Kidney capillary endothelial cell (primary cell): ENCODE measurements around the gene LPCAT1.
"Not testable (repeated sequence)": the region's sequence is repeated elsewhere in the genome, so short reads cannot be mapped to it uniquely, and the experiment has no call there.

Experiments used
- DNase-seq: peaks from one replicate; pipeline ENCODE4 v3.0.0-alpha.2; 2018; ENCODE audit warnings: low spot score

LPCAT1 gene

DNA sequence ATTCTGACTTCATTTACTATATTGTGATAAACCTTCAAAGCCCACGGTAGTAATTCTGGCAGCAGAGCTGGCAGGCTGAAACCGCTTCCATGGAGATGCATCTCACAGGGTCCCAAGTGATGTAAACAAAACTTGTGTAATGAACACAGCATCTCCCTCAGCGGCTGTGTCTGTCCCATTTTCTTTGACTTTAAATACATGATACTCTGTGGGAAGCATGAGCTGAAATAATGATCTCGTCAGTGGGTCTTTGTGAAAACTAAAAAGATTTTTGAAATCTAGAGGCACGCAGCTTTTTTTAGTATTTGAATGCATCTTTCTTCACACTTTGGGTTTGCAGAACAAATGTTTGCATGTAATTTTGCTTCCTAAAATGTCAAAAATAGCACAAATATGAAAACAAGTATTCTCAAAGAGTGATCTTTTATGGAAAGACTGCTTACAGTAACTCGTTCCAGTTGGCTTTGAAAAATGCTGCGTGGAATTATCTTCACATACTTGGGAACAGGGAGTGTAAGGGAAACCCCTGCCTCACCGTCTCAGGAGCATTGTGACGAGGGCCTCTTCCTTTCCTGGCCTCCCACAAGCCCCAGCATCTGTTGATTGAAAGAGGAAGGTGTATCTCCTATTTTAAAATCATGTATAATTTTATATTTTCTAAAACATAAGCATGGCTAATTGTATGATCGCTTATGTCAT lies 18.1 kb upstream of the LPCAT1 start:
- DNase-seq: no peak

DNA sequence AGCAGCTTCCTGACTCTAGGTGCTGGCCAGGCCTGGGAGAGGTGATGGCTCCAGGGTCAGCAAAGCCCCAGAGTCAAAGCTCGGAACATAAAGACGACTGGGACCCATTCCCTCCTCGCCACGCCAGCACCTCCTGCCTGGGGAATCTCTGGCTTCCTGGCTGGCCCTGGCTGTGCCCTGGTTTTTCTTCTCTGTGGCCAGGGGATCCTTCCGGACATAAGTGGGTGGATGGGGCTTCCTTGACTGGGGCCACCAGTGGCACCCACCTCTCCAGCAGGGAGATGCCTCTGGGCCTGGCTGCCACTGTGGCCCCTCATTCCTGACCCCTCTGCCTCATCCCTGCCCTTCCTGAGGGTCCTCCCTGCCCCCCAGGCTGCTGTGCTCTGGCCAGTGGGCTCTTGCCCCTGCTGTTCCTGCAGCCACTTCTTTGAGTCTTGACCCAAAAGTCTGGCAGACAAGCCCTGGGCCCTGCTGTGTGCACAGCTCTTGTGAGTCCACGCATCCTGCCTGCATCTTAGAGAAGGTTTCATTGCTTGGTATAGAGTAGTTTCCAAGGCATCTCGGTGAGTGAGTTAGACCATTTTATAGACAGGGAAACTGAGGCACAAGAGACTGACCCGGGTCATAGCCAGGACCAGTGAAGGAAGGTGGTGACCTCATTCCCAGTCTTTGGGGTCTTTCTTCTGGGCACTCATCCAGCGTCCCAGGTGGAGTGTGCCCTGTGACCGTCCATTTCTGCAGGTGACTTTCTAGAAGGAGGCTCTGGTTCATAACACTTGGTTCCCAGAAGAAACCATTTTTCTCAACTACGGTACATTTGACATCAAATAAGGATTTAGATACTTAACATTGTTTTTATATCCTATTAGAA lies 17.3 kb upstream of the LPCAT1 start:
- no peak for DNase-seq

DNA sequence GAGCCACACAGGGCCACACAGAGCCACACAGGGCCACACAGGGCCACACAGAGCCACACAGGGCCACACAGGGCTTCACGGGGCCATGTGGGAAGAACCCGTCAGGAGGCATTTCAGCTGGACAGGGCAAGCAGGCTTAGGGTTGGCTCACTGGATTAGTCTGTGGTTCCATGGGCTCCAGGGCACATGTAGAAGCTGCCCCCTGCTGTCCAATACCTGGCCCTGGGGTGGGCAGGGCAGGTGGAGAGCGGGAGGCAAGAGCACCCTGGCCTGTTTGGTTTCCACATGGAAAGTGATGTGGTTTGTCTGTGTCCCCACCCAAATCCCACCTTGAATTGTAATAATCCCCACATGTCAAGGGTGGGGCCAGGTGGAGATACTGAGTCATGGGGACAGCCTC lies 16.4 kb upstream of the LPCAT1 start:
- no peak for DNase-seq

DNA sequence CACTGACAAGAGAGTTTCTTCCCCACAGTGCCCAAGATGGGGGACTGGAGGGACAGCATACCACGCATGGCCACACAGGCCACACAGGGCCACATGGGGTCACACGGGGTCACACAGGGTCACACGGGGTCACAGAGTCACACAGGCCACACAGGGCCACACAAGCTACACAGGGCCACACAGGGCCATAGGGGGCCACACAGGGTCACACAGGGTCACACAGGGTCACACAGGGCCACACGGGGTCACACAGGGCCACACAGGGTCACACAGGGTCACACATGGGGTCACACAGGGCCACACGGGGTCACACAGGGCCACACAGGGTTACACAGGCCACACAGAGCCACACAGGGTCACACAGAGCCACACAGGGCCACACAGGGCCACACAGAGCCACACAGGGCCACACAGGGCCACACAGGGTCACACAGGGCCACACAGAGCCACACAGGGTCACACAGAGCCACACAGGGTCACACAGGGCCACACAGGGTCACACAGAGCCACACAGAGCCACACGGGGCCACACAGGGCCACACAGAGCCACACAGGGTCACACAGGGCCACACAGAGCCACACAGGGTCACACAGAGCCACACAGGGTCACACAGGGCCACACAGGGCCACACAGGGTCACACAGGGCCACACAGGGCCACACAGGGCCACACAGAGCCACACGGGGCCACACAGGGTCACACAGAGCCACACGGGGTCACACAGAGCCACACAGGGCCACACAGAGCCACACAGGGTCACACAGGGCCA lies 15.8 kb upstream of the LPCAT1 start:
- DNase-seq: not testable (repeated sequence)

DNA sequence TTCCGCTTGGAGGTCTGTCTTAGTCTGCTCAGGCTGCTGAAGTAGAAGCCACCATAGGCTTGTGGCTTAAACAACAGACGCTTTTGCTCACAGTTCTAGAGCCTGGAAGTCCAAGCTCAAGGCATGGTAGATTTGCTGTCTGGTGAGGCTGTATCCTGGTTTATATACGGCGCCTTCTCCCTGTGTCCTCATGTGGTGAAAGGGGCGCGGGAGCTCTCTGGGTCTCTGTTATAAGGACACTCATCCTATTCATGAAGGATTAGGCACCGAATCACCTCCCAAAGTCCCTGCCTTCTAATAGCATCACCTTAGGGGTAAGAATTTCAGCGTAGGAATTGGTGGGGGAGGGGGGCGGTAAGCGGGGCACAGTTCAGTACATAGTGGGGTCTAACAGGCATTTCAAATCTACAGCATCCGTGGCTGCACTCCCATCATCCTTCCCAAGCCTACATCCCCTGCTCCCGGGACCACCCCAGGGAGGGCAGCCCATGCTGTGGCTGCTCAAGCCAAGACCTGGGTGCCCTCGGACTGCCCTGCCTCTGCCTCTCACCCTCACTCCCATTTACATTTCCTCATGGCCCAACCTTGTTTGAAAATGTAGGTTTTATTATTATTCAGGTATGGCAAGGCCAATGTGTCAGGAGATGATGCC lies 15.1 kb upstream of the LPCAT1 start:
- no peak for DNase-seq

DNA sequence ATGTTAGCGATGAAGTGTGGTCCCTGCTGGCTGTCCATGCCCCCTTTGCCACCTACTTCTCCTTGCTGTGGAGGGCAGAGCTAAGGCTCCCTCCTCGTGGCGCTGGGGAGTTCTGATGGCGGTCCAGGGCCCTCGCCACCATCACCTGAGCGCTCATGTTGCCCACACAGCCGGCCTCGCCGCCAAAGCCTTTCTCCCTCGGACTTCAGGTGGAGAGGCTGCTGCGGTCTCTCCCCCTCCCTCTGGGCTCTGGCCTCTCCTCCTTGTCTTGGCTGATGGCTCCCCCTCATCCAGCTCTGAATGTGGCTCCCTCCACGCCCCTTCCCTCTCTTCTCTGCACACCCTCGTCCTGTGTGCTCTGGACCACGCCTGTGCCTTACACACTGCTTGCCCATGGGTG lies 14.5 kb upstream of the LPCAT1 start:
- no peak for DNase-seq

DNA sequence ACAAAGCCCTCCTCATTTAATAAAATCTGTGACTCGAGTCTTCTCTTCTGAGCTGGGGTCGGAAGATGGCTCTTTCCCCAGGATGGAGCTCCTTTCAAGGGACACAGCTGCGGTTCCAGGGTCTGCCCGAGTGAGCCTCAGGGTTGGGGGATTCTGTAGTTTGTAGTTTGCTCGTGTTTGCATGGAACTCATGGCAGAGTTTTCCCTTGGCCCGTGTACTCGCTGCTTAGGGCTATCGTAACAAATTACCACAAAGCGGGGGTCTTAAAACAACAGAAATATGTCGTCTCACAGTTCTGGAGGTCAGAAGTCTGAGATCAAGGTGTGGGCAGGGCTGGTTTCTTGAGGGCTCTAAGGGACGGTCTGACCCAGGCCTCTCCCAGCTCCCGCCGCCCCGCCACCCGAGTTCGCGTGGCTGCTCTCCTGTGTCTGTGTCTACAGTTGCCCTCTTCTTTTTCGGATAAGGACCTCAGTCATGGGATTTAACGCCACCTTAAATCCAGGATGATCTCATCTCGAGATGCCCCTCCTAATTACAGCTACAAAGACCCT lies 13.9 kb upstream of the LPCAT1 start:
- DNase-seq: no peak

DNA sequence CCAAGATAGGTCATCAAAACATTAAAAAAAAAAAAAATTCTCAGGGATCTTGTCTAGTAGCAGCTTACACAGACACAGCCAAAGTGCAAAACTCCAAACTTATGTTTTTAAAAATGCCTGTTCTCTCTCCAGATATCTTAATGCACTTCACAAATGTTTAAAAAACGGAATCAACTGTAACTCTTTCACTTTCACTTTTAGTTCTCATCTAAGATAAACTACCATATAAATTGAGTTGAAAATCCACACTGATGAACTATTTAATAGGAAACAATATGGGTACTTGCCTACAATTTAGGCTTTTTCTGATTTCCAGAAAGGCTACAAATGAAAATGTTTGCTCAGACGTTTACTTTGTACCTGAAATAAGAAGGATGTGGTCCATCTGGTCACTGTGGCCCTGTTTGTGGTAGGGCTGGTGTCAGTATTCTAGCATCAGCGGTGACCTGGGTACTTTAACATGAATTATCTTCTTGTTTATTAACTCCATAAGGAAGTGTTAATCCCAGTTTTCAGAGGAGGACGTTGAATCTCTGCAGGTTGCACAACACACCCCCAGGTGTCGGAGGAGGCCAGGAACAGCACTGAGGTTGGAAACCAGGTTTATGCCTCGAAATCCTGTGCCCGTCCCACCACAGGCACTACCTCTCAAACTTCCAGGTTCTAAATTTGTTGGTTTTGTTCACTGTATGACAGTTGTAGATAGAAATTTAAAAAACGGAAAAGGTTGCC lies 13.3 kb upstream of the LPCAT1 start:
- no peak for DNase-seq

DNA sequence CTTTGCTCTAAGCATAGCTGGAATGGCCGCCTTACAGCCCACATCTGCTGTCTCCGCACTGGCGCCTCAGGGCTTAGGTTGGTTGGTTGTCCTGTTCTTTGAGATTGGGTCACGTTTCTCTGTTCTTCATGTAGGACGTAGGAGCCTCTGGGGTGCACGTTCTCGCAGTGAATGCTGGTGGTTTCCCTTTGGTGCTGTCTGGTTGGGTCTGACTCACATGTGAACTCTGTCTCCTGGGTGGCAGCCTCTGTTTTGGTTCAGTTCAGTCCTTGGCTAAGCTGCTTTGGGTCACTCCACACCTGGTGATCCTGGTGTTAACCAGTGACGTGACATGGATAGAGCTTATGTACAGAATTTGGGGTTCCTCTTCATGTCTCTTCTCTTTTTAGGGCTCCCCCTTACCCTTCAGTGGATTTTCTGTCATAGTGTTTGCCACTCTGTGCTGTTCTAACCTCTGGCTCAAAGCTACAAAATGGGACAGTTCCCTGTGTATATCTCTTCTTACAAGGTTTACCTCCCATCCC lies 12.6 kb upstream of the LPCAT1 start:
- DNase-seq: no peak

DNA sequence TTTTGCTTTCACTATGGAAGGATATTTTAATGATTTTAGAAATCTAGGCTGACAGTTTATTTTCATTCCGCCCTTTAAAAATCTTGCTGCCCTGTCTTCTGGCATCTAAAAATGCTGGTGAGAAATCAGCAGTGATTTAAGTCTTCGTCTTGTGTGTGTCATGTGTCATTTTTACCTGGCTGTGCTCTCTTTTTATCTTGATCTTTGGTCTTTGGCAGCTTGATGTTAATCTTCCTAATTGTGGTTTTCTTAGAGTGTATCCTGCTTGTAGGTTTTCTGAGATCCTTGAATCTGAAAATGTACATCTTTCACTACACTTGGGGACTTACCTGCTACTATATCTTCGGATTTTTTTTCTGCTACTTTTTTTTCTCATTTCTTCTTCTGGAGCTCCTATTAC lies 11.9 kb upstream of the LPCAT1 start:
- DNase-seq: no peak

DNA sequence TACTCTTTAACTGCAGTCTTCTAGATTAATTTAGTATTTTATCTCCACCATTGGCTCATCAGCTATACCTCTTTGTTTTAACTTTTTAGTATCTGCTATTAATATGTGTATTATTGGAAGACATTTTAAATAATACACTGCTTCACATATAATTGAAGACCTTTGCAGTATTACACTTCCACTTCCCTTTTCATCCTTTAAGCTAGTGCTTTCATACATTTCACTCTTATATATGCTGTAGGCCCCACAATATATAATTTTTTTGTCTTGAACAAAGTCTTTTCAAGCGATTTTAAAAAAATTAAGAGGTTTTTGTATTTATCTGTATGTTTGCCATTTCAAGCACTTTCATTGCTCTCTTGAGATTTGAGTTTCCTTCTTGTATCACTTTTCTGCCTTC lies 8.6 kb upstream of the LPCAT1 start:
- no peak for DNase-seq

DNA sequence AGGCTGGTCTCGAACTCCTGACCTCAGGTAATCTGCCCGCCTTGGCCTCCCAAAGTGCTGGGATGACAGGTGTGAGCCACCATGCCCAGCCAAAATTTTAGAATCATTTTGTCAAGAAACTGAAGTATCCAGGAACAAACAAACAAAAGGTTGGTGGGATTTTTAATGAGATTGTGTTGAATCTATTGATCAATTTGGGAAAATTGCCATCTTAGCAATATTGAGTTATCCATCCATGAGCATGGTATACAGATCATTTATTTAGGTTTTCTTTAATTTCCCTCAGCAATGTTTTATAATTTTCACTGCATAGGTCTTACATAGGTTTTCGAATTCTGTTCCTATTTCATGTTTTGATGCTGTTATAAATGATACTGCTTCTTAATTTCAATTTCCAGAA lies 5.7 kb upstream of the LPCAT1 start:
- DNase-seq: no peak

DNA sequence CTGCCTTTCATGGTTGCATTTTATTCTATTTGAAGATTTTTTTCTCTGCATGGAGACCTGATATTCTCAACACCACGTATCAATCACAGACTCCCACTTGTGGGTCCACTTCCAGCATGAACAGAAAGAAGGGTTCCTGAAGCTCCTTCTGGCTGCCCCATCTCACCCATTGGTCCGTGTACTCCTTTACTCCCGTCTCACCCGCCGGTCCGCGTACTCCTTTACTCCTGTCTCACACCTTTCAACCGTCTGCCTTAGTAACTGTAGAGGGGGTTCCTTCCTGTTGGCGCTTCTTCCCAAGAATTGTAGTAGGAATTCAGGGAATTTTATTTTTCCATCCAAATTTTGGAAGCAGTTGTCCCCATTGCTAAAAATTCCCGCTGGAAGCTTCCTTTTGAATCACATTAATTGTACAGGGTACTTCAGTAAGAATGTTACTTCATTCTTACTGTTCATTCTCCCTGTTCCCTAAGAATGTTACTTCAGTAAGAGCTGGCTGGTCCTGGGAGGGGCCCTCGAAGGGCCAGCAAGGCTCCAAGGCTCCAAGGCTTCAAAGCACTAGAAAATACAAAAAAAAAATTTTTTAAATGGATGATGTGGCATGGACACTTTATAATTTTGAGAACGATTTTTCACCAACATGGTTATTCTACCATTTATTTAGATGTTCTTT lies 3.9 kb upstream of the LPCAT1 start:
- DNase-seq: no peak

DNA sequence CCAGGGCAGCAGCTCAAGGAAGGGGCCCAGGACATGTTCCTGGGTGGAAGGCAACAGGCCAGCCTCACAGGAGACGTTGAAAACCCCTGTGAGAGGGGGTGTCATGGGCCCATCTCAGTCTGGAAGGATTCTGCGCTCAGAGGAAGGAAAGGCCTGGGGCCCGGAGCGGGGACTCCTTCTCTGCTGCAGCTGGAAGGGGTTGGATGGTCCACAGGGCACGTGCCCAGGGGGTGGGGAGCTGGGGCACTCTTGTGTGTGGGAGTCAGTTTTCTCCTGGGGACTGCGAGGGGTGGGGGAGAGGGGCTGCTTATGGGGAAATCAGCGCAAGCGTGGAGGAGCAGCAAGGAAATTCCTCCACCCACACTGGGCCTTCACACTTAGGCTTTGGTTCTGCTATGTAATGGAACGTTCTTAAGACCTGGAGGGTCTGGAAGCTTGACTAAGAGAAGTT lies 2.9 kb upstream of the LPCAT1 start:
- DNase-seq: no peak

DNA sequence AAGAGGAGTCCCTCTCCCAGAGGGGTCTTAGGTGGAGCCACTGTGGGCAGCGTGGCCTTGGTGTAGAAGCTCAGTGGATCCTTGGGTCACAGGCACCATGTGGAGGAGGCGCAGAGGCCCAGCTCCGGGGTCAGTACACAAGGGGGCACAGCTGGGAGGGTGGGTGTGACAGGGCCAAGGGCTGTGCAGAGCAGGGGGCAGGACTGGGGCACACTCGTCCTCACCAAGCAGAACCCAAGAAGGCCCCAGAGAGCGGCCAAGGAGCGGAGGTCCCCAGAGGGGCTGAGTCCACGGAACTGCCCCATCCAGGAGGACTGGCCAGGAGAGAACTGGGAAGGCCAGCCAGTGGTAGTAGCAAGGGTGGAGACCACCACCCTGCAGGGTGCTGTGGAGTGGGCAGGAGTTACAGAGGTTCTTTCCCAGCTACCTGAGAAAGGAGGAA lies 2.5 kb upstream of the LPCAT1 start:
- DNase-seq: no peak

DNA sequence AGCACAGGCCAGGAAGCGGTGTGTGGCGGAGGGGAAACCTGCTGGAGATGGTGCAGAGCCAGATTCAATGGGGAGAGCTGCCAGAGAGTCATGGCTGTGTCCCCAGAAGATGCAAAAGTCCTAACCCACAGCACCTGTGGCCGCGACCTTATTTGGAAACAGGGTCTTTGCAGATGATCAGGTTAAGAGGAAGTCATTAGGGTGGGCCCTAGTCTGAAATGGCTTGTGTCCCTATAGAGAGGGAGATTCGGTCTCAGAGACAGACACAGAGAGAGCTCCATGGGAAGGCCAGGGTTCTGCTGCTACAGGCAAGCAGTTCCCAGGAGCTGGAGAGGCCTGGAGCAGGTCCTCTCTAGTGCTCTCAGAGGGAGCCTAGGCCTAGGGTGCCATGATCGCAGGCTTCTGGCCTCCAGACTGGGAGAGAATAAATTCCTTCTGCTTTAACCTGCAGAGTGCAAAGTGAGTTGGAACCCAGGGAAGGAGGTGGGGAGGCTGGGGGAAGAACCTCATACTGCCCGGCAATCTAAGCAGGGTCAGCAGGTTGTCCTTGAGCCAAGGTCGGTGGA lies 1.9 kb upstream of the LPCAT1 start:
- no peak for DNase-seq

DNA sequence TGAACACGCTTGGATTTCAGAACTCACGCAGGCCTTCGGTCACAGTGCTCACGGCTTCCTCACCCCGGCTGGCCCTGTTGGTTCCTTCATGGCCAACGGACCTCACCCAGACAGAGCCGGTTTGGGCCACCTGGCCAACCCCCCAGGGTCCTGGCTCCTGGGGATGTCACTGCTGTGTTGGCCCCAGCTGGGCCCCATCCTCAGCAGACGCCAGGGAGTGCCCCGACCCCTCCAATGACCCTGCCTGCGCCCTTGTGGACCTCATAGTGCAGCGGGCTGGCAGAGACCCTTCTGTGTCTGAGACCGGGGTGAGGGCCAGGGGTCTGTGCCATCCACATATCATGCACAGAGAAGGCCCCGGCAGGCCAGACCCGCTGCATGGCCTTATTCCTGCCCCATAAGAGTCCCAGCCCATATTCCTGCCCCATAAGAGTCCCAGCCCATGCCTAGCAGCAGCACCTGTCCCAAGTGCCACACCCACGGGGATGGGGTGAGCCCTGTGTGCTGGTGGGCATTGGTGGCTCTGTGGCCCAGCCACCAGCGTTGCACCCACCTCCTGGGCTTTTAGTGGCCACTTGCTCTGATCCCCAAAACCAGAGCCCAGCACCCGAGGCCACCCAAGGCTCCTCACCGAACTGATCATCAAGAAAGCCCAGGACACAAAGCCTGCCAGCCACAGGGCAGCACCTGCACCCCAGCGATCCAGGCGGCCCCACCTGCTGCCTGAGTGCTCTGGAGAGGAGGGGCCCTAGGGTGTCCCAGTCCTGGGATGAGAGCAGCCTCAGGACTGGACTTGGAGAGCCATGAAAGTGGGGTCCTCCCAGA lies 1.3 kb upstream of the LPCAT1 start:
- no peak for DNase-seq

DNA sequence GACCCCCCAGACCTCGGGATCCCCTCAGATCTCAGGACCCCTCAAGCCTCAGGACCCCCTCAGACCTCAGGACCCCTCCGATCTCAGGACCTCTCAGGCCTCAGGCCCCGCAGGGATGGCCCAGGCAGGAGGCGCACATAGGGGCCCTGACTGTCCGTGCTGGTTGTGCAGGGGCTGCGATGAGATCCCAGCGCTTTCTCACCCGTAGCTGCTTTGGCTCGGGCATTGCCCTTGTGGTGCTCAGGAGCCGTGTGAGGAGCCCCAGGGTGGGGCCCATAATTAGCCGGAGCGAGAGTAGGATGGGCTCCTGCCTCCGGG lies 680 bp upstream of the LPCAT1 start:
- DNase-seq: no peak

DNA sequence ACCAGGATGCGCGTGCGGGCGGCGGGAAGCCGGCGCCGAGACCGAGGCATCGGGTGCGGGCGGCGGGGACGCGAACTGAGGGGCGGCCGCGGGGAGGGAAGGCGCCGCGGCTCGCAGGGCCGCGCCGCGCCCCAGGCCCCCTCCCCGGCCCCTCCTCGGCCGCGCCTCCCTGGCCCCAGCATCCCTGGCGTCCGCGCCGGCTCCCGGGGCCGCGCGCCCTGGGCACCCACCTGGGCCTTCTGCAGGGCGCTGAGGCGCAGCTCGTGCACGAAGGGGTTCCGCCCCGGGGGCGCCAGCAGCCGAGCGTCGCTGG lies 324 bp downstream of the LPCAT1 start:
- DNase-seq: no peak
